ENCODE data around the gene FREY1. TPM values are rescaled to one million over a fixed set of nuclear protein-coding genes. Genes with fewer than 3 reads are reported as not detected.

The FREY1 gene
- 6.5 and 6.6 TPM in 2 replicates for total RNA-seq
- 3.9 TPM for total RNA-seq (2013)
- polyA plus RNA-seq = 0.82 and 1.7 TPM in 2 replicates
- 8.3 and 19.5 TPM in 2 replicates for polyA minus RNA-seq

- TF ChIP-seq CTCF (IDR thresholded peaks at IDR 0.05) = no peak
- no peak for TF ChIP-seq EZH2 (IDR thresholded peaks at IDR 0.05; ENCODE audit: borderline replicate concordance, insufficient read depth, low read depth, low read length, poor library complexity, severe bottlenecking)
- CTCF ChIA-PET = interaction anchor here (0.7 to 1.0 kb wide), 2 partner anchors 34 to 99 kb away, joined by 3 read pairs; no protein-coding TSS in a partner anchor
- H3K27ac Mint-ChIP-seq = peak within 1 kb of the TSS; percentile 33
- H3K4me1 Mint-ChIP-seq = peaks cover 13% of the 10 kb centered on the region
- no peaks in the 10 kb centered on the region for H3K9me3 Mint-ChIP-seq (ENCODE audit: insufficient read depth)
- no peaks in the 10 kb centered on the region for H3K27me3 Mint-ChIP-seq
- Histone ChIP-seq H3K9ac (ENCODE audit: low read length) (no peak within 1 kb of the TSS), H3K27ac (ENCODE audit: low read length in 2 of 2) (no peak within 1 kb of the TSS), H4K20me1 (ENCODE audit: control insufficient read depth, insufficient read depth, low read length, poor library complexity, severe bottlenecking) (peaks cover 24% of the 10 kb centered on the region), H3K4me3 (ENCODE audit: control extremely low read depth in 1 of 5, extremely low read depth in 1 of 5, insufficient read depth in 1 of 5, low read depth in 2 of 5, low read length in 4 of 5) (no peak within 1 kb of the TSS), H3K4me1 (ENCODE audit: control insufficient read depth in 2 of 2, insufficient read depth in 2 of 2, low read length in 2 of 2) (peaks cover 0 to 13% of the 10 kb centered on the region in 2 donors), H3K27me3 (replicated peaks in 1 of 4; ENCODE audit: control extremely low read depth in 1 of 4, control insufficient read depth in 3 of 4, insufficient read depth in 4 of 4, low read length in 3 of 4) (no peaks in the 10 kb centered on the region), H3K79me2 (ENCODE audit: control insufficient read depth, insufficient read depth, low read length) (no peaks in the 10 kb centered on the region), H3K4me2 (replicated peaks; ENCODE audit: low read depth, low read length, poor library complexity, severe bottlenecking) (no peak within 1 kb of the TSS), H3K9me3 (ENCODE audit: control extremely low read depth in 1 of 3, control insufficient read depth in 2 of 3, insufficient read depth in 1 of 3, low read length in 2 of 3) (no peaks in the 10 kb centered on the region), H3K36me3 (replicated peaks in 1 of 2; ENCODE audit: control extremely low read depth in 1 of 2, control insufficient read depth in 1 of 2, extremely low read depth in 1 of 2, insufficient read depth in 2 of 2, low read length in 1 of 2) (peaks cover 0 to 25% of the 10 kb centered on the region in 2 experiments), H2AFZ (ENCODE audit: insufficient read depth, low read depth, low read length, poor library complexity, severe bottlenecking) (no peak within 1 kb of the TSS)
- ATAC-seq (ENCODE audit: low read depth) = no peak
- DNase-seq = no peak
- 82% methylated on average over 18 of the region's 18 CpGs for WGBS (ENCODE audit: insufficient coverage)
- intact Hi-C loops (cut with micrococcal nuclease) = no loop called here
- POLR2A ChIA-PET = interaction anchor here (1.0 kb wide), 1 partner anchor 16 kb away, joined by 3 read pairs; no protein-coding TSS in a partner anchor
- H3K4me3 Mint-ChIP-seq = no peak within 1 kb of the TSS
Measured at GRCh38 chr11:45906965-45907611, at the start of gene FREY1. TSS of gene FREY1 (minus strand) at chr11:45907271. CDS start at chr11:45907245, 26 bp downstream.

- no peaks in the 10 kb centered on the region for H3K4me1 Mint-ChIP-seq
- H3K9me3 Mint-ChIP-seq (ENCODE audit: insufficient read depth) = no peaks in the 10 kb centered on the region
- Histone ChIP-seq H3K4me3 (ENCODE audit: control extremely low read depth in 1 of 5, extremely low read depth in 1 of 5, insufficient read depth in 1 of 5, low read depth in 2 of 5, low read length in 4 of 5) (no peak overlapping the region), H4K20me1 (ENCODE audit: control insufficient read depth, insufficient read depth, low read length, poor library complexity, severe bottlenecking) (no peaks in the 10 kb centered on the region), H3K27ac (ENCODE audit: low read length in 2 of 2) (no peak overlapping the region), H3K9me3 (ENCODE audit: control extremely low read depth in 1 of 3, control insufficient read depth in 2 of 3, insufficient read depth in 1 of 3, low read length in 2 of 3) (no peaks in the 10 kb centered on the region), H3K4me1 (ENCODE audit: control insufficient read depth in 2 of 2, insufficient read depth in 2 of 2, low read length in 2 of 2) (no peaks in the 10 kb centered on the region), H3K27me3 (replicated peaks in 1 of 4; ENCODE audit: control extremely low read depth in 1 of 4, control insufficient read depth in 3 of 4, insufficient read depth in 4 of 4, low read length in 3 of 4) (no peaks in the 10 kb centered on the region), H2AFZ (ENCODE audit: insufficient read depth, low read depth, low read length, poor library complexity, severe bottlenecking) (no peak overlapping the region), H3K36me3 (replicated peaks in 1 of 2; ENCODE audit: control extremely low read depth in 1 of 2, control insufficient read depth in 1 of 2, extremely low read depth in 1 of 2, insufficient read depth in 2 of 2, low read length in 1 of 2) (peaks cover 26 to 73% of the 10 kb centered on the region in 2 experiments), H3K4me2 (replicated peaks; ENCODE audit: low read depth, low read length, poor library complexity, severe bottlenecking) (no peak overlapping the region), H3K79me2 (ENCODE audit: control insufficient read depth, insufficient read depth, low read length) (no peaks in the 10 kb centered on the region), H3K9ac (ENCODE audit: low read length) (no peak overlapping the region)
- intact Hi-C loops (cut with micrococcal nuclease) = no loop called here
- TF ChIP-seq EZH2 (IDR thresholded peaks at IDR 0.05; ENCODE audit: borderline replicate concordance, insufficient read depth, low read depth, low read length, poor library complexity, severe bottlenecking) (no peak), CTCF (IDR thresholded peaks at IDR 0.05) (no peak)
- no peaks in the 10 kb centered on the region for H3K27me3 Mint-ChIP-seq
- WGBS (ENCODE audit: insufficient coverage) = 100% methylated on average over 1 of the region's 1 CpG
- DNase-seq = no peak
- CTCF ChIA-PET = interaction anchor here (0.9 to 5.9 kb wide), 4 partner anchors 14 to 77 kb away, joined by 3 to 43 read pairs (median 5); no protein-coding TSS in a partner anchor
- H3K4me3 Mint-ChIP-seq = no peak overlapping the region
- POLR2A ChIA-PET = interaction anchor here (0.8 kb wide), 1 partner anchor 19 kb away, joined by 3 read pairs; no protein-coding TSS in a partner anchor
- ATAC-seq (ENCODE audit: low read depth) = no peak
- H3K27ac Mint-ChIP-seq = no peak overlapping the region
Measured at GRCh38 chr11:45949992-45950407, 42.9 kb upstream of the FREY1 start.

All from B cell (primary cell).